Osteocyte (in vitro differentiated cells): ENCODE results near the gene C15orf62. TPM values are rescaled to one million over a fixed set of nuclear protein-coding genes. Genes with fewer than 3 reads are reported as not detected.

ENCODE experiments used
- DNase-seq: peaks from one replicate; pipeline ENCODE4 v3.0.0; 2021; ENCODE audit warnings: mixed read lengths; ENCODE audit not compliant: unreplicated experiment; ENCODE audit errors: extremely low spot score
- H3K27ac Mint-ChIP-seq: one replicate; pipeline ENCODE4 v1.8.0; 2021; ENCODE audit warnings: mild to moderate bottlenecking, mixed read lengths; ENCODE audit not compliant: unreplicated experiment
- H3K27me3 Mint-ChIP-seq: one replicate; pipeline ENCODE4 v1.8.0; 2021; ENCODE audit warnings: mixed read lengths; ENCODE audit not compliant: unreplicated experiment
- H3K36me3 Mint-ChIP-seq: one replicate; pipeline ENCODE4 v1.8.0; 2021; ENCODE audit warnings: mixed read lengths; ENCODE audit not compliant: unreplicated experiment
- H3K4me1 Mint-ChIP-seq: one replicate; pipeline ENCODE4 v1.8.0; 2021; ENCODE audit warnings: mixed read lengths; ENCODE audit not compliant: unreplicated experiment
- H3K4me3 Mint-ChIP-seq: one replicate; pipeline ENCODE4 v1.8.0; 2021; ENCODE audit warnings: mild to moderate bottlenecking, moderate library complexity, mixed read lengths; ENCODE audit not compliant: unreplicated experiment
- H3K9me3 Mint-ChIP-seq: one replicate; pipeline ENCODE4 v1.8.0; 2021; ENCODE audit warnings: mixed read lengths; ENCODE audit not compliant: unreplicated experiment
- total RNA-seq: library from RNA; stranded (reverse); gene quantifications from 2 replicates; pipeline ENCODE4 v1.2.1, GENCODE V29; 2021
- TF ChIP-seq, protein P1 (sequence below): fragments of 200-600 bp; sonication (generic); IDR thresholded peaks from 2 replicates; pipeline ENCODE4 v1.5.0; 2021; ENCODE audit warnings: antibody characterized with exemption, mild to moderate bottlenecking, moderate library complexity

The C15orf62 gene
- total RNA-seq, 1 donor from 2014 or later = not detected

DNA sequence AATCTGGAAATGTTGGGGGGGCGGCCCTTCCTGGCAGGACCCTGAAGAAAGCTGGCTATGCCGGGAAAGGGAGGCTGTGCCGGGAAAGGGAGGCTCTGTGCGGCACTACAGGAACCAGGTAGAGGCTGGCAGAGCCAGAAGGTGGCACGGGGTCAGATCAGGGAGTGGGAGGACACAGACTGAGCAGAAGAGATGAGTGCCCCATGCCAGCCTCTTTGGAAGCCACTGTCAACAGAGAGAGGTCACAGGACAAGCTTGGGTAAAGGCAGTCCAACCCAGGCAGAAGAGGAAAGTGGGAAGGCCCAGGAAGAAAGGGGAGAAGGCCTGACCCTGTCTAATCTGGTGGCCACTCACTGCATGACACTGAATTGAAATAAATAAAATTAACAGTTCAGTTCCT is 1.5 kb downstream of the C15orf62 start:
- Mint-ChIP-seq H3K4me1 (peaks cover 22% of the 10 kb centered on the region), H3K27me3 (no peaks in the 10 kb centered on the region), H3K36me3 (peaks cover 21% of the 10 kb centered on the region), H3K9me3 (no peaks in the 10 kb centered on the region), H3K4me3 (no peak overlapping the region), H3K27ac (no peak overlapping the region)
- DNase-seq = no peak
- TF ChIP-seq, protein P1, sequence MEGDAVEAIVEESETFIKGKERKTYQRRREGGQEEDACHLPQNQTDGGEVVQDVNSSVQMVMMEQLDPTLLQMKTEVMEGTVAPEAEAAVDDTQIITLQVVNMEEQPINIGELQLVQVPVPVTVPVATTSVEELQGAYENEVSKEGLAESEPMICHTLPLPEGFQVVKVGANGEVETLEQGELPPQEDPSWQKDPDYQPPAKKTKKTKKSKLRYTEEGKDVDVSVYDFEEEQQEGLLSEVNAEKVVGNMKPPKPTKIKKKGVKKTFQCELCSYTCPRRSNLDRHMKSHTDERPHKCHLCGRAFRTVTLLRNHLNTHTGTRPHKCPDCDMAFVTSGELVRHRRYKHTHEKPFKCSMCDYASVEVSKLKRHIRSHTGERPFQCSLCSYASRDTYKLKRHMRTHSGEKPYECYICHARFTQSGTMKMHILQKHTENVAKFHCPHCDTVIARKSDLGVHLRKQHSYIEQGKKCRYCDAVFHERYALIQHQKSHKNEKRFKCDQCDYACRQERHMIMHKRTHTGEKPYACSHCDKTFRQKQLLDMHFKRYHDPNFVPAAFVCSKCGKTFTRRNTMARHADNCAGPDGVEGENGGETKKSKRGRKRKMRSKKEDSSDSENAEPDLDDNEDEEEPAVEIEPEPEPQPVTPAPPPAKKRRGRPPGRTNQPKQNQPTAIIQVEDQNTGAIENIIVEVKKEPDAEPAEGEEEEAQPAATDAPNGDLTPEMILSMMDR = no peak

DNA sequence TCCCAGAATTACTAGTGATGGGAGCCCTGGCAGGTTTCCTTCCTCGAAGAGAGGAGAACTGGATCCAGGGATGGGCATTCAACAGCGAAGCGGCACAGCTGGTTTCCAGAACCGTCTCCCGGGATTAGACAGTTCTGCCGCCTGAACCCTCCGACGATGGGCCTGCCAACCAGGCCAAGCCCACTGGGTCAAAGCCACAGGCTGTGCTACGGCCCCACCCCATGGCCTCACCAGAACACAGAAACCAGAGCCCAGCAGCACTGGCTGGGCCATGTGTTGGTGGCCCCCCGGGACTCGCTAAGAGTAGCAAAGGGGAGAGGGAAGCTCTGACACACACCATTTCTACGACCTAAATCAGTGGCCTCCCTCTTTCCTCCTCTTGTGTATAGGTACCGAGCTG is 2.2 kb downstream of the C15orf62 start:
- H3K27me3 Mint-ChIP-seq = no peaks in the 10 kb centered on the region
- H3K9me3 Mint-ChIP-seq = no peaks in the 10 kb centered on the region
- peaks cover 26% of the 10 kb centered on the region for H3K4me1 Mint-ChIP-seq
- TF ChIP-seq, protein P1 = no peak
- H3K36me3 Mint-ChIP-seq = peaks cover 26% of the 10 kb centered on the region
- no peak overlapping the region for H3K4me3 Mint-ChIP-seq
- no peak for DNase-seq
- H3K27ac Mint-ChIP-seq = no peak overlapping the region

DNA sequence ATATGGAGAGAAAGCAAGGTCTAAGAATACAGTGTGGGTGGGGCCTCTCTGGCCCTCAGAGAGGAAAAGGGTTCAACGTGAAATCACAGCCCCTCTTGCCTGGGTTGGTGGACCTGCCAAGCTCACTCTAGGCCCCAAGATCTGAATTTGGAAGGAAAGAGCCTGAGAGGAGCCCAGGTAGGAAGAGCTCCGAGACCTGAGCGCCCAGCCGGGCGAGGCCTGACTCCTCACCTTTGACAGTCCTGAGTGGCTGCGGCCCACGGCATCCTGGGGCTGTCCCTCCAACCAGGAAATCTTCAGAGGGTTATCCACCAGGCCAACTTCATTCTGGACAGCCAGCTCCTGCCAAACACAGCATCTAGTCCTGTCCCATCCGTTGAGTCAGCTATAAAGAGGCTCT is 3.7 kb downstream of the C15orf62 start:
- no peak overlapping the region for H3K27ac Mint-ChIP-seq

GRCh38 chr15:40773902-40774301 is 4.1 kb downstream of the C15orf62 start:
- Mint-ChIP-seq H3K4me3 (no peak overlapping the region), H3K4me1 (peaks cover 29% of the 10 kb centered on the region), H3K27ac (no peak overlapping the region), H3K36me3 (peaks cover 26% of the 10 kb centered on the region), H3K27me3 (no peaks in the 10 kb centered on the region), H3K9me3 (no peaks in the 10 kb centered on the region)
- TF ChIP-seq, protein P1 = no peak
- DNase-seq = no peak

More for the DNA sequence above, 3.7 kb downstream of the C15orf62 start:
- Mint-ChIP-seq H3K27me3 (no peaks in the 10 kb centered on the region), H3K4me3 (no peak overlapping the region), H3K36me3 (peaks cover 26% of the 10 kb centered on the region), H3K9me3 (no peaks in the 10 kb centered on the region), H3K4me1 (peaks cover 32% of the 10 kb centered on the region)
- TF ChIP-seq, protein P1 = no peak
- DNase-seq = no peak

DNA sequence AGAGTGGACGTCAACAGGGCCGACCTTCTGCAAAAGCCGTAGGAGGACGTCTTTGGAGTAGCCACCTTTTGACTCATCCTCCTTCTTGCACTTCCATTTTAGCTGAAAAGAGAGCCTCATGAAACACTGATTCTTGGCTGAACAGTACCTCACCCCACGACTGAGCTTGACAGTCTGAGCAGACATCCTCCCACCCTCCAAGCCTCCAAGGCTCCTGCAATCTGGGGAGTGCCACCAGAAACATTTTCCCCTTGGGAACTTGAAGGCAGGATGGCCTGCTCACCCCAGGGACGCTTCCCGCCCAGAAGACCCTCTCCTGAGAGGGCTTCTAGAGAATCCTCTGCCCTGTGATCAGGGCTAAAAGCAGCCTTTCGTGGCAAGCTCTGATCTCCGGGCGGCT is 5.2 kb downstream of the C15orf62 start:
- Mint-ChIP-seq H3K27me3 (no peaks in the 10 kb centered on the region), H3K9me3 (no peaks in the 10 kb centered on the region), H3K36me3 (peaks cover 33% of the 10 kb centered on the region), H3K27ac (no peak overlapping the region), H3K4me3 (no peak overlapping the region), H3K4me1 (peaks cover 20% of the 10 kb centered on the region)
- no peak for DNase-seq
- TF ChIP-seq, protein P1 = no peak
